Effector memory CD8-positive, alpha-beta T cell (primary cell): ENCODE data around the gene NBR1.
"Not testable (repeated sequence)": the region's sequence is repeated elsewhere in the genome, so short reads cannot be mapped to it uniquely, and the experiment has no call there.

Experiments used
- ATAC-seq: fragments of 150-1000 bp; cut with Tn5 transposase; replicated peaks from 2 replicates; pipeline ENCODE4 v1.10.0; 2021; ENCODE audit warnings: mild to moderate bottlenecking, moderate library complexity
- DNase-seq, 3 experiments: peaks; one replicate each; pipeline ENCODE4 v3.0.0; 2021
- H3K27ac Mint-ChIP-seq, 2 donors: one replicate each; pipeline ENCODE4 v1.8.0; 2022; ENCODE audit warnings: mild to moderate bottlenecking in 2 of 2, mixed read lengths in 2 of 2, moderate library complexity in 2 of 2
- H3K27me3 Mint-ChIP-seq, 2 donors: one replicate each; pipeline ENCODE4 v1.8.0; 2022; ENCODE audit warnings: mixed read lengths in 2 of 2
- H3K36me3 Mint-ChIP-seq: one replicate; pipeline ENCODE4 v1.8.0; 2022; ENCODE audit warnings: mild to moderate bottlenecking, moderate library complexity, mixed read lengths; ENCODE audit not compliant: insufficient read depth
- H3K4me1 Mint-ChIP-seq, 2 donors: one replicate each; pipeline ENCODE4 v1.8.0; 2022; ENCODE audit warnings: low read depth in 2 of 2, mixed read lengths in 2 of 2
- H3K4me3 Mint-ChIP-seq, 2 donors: one replicate each; pipeline ENCODE4 v1.8.0; 2022; ENCODE audit warnings: mild to moderate bottlenecking in 2 of 2, mixed read lengths in 2 of 2, moderate library complexity in 2 of 2
- H3K9me3 Mint-ChIP-seq, 2 donors: one replicate each; pipeline ENCODE4 v1.8.0; 2022; ENCODE audit warnings: mixed read lengths in 2 of 2

NBR1 gene

DNA sequence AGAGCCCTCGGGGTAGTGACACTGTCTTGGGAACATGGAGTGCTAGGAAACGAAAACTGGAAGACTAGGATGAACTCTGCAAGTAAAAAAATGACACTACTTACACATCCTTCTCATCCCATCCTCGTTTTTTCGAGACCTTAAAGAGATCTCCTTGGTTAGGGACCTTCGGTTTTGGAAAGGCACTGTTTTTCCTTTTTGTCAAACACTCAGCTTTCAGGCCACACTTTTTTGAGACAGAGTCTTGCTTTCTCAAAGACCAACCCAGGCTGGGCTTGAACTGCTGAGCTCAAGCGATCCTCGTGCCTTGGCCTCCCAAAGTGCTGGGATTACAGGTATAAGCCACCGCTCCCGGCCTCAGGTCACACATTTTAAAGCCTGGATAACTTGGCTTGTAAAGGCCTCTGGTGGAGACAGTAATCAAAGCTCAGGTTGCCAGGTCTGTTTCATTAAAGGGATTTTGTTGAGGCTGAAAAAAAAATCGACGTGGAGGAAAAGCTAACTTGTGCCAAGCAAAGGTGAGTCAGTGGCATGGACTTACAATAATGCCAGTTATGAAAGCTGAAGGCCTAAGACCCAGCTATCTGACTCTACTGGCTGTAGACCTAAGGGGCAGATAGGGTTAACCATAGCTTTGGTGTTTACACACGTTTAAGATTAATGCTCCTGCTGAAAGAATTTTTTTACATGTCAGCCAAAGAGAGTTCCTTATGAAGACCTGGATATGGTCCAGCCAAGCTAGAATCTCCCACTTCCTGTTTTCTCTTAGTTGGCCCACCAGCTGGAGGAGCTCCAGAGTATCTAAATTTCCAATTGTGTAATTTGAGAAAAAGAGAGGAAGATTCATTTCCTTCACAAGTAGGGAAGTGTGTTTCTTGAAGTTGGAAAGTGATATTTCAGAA, 823 bp downstream of the NBR1 start:
- H3K9me3 Mint-ChIP-seq = no peaks in the 10 kb centered on the region
- no peak for ATAC-seq
- peak in 1 of 3 experiments; percentile 9 for DNase-seq
- H3K27ac Mint-ChIP-seq = no peak overlapping the region
- peaks cover 26% of the 10 kb centered on the region for H3K36me3 Mint-ChIP-seq
- no peak overlapping the region for H3K4me3 Mint-ChIP-seq
- no peaks in the 10 kb centered on the region for H3K27me3 Mint-ChIP-seq
- peaks cover 23 to 30% of the 10 kb centered on the region in 2 donors for H3K4me1 Mint-ChIP-seq

DNA sequence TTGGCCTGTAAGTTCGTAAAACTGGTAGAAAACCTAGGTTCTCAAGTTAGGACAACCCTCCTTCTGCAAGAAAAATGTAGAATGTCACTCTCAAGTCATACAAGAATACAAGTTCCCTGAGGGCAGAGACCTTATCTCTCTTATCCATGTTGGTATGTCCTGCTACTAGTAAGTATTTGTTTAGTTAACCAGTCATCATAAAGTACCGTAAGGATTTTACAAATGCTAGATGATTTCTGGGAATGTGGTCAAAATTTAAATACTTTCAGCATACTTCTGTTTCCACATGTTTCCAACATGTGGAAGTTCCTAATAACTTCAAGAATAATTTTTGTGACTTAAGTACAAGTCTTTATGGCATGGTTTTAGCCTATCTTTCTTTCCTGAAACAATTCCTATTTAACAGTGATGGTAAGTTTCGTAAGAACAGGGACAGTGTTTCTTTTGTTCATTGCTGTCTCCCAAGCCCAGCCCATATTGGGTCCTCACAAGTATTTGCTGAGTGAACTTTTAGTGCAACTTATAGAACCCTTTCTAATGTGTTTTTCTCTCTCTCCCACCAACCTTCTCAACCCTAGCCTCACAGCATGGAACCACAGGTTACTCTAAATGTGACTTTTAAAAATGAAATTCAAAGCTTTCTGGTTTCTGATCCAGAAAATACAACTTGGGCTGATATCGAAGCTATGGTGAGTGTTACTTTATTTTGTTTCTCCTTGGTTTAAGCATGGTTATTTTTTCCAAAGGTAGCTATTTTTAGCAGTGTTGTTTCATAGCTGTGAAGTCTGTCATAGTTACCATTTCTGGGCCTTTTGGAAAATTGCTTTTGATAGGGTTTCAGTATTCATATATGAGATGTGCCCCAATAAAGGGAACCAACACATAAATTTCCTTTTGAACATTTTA, 4.5 kb downstream of the NBR1 start:
- DNase-seq = no peak
- Mint-ChIP-seq H3K36me3 (peaks cover 50% of the 10 kb centered on the region), H3K4me3 (peak overlapping the region in 1 of 2 donors; percentile 40), H3K4me1 (peaks cover 28 to 36% of the 10 kb centered on the region in 2 donors), H3K9me3 (no peaks in the 10 kb centered on the region), H3K27me3 (no peaks in the 10 kb centered on the region), H3K27ac (peak overlapping the region; percentile 69 to 77)
- no peak for ATAC-seq

DNA sequence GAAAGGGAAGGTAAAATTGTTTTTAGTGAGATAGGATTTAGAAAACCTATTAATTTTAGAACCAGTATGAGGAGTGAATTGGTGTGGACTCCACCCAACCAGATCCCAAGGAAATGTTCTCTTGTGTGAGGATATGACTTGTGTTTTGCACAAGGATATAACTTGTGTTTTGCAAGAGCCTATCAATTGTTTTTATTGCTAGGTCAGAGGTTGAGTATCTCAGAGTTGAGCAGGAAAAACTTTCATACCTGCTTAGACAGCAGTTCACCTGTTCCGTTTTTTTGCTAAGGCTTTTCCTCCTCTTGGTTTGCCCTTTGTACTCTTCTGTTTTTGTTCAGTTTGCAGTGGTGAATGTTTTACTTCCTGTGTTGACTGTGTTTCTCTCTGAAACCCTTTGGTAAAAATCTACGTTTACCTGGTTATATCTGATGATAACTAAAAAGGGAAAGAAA, 5.1 kb downstream of the NBR1 start:
- no peak for DNase-seq
- Mint-ChIP-seq H3K4me3 (peak overlapping the region; percentile 3 to 40), H3K36me3 (peaks cover 54% of the 10 kb centered on the region), H3K9me3 (no peaks in the 10 kb centered on the region), H3K27ac (peak overlapping the region; percentile 69 to 77), H3K27me3 (no peaks in the 10 kb centered on the region), H3K4me1 (peaks cover 28 to 36% of the 10 kb centered on the region in 2 donors)
- ATAC-seq = no peak

DNA sequence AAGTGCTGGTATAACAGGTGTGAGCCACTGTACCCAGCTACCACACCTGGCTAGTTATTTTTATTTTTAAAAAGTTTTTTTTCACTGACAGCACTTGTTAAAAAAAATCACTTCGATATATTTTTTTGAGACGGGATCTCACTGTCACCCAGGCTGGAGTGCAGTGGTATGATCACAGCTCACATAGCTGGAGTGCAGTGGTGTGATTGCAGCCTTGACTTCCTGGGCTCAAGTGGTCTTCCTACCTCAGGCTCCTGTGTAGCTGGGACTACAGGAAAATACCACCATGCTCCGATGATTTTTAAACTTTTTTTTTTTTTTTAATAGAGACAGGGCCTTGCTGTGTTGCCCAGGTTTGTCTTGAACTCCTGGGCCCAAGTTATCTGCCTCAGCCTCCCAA, 12.9 kb downstream of the NBR1 start:
- no peak for ATAC-seq
- Mint-ChIP-seq H3K4me1 (peaks cover 0 to 1% of the 10 kb centered on the region in 2 donors), H3K27ac (no peak overlapping the region), H3K4me3 (no peak overlapping the region), H3K36me3 (peaks cover 81% of the 10 kb centered on the region), H3K27me3 (no peaks in the 10 kb centered on the region), H3K9me3 (no peaks in the 10 kb centered on the region)
- DNase-seq = no peak

DNA sequence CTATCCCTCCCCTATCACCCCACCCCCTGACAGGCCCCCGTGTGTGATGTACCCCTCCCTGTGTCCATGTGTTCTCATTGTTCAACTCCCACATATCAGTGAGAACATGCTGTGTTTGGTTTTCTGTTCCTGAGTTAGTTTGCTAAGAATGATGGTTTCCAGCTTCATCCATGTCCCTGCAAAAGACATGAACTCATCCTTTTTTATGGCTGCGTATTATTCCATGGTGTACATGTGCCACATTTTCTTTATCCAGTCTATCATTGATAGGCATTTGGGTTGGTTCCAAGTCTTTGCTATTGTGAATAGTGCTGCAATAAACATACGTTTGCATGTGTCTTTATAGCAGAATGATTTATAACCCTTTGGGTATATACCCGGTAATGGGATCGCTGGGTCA, 15.6 kb downstream of the NBR1 start:
- H3K9me3 Mint-ChIP-seq, ATAC-seq, H3K27me3 Mint-ChIP-seq, DNase-seq, H3K4me3 Mint-ChIP-seq, H3K4me1 Mint-ChIP-seq, H3K27ac Mint-ChIP-seq: not testable (repeated sequence)
- peaks cover 89% of the 10 kb centered on the region for H3K36me3 Mint-ChIP-seq

DNA sequence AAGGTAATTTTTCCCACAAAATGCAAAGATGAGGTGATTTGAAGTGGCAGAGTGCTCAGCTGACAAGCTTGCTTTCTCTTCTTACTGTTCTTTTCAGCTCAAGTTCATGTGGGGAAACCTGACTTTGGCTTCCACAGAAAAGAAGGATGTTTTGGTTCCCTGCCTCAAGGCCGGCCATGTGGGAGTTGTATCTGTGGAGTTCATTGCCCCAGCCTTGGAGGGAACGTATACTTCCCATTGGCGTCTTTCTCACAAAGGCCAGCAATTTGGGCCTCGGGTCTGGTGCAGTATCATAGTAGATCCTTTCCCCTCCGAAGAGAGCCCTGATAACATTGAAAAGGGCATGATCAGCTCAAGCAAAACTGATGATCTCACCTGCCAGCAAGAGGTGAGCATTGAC, 22.2 kb downstream of the NBR1 start:
- ATAC-seq = no peak
- H3K27ac Mint-ChIP-seq = no peak overlapping the region
- H3K4me1 Mint-ChIP-seq = peaks cover 0 to 1% of the 10 kb centered on the region in 2 donors
- H3K27me3 Mint-ChIP-seq = no peaks in the 10 kb centered on the region
- no peaks in the 10 kb centered on the region for H3K9me3 Mint-ChIP-seq
- no peak for DNase-seq
- H3K36me3 Mint-ChIP-seq = peaks cover 98% of the 10 kb centered on the region
- no peak overlapping the region for H3K4me3 Mint-ChIP-seq

DNA sequence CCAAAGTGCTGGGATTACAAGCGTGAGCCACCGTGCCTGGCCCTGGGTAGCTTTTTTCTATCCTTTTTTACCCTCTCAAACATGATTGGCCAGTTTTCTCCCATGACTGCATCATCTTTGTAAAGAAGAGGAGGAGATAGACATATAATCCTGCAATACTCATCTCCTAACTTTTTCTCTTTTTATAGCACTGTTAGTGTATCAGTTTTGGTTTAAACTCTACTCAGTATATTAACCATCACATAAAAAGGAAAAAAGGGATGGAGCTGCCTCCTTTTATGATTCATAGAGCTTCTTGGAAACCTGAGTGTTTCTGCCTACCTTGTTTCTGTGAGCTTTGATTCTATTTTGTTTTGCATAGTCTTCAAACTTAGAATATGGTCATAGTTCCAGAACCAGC, 28.6 kb downstream of the NBR1 start:
- no peak for ATAC-seq
- Mint-ChIP-seq H3K36me3 (peaks cover 100% of the 10 kb centered on the region), H3K9me3 (no peaks in the 10 kb centered on the region), H3K27ac (no peak overlapping the region), H3K4me1 (no peaks in the 10 kb centered on the region), H3K27me3 (no peaks in the 10 kb centered on the region), H3K4me3 (no peak overlapping the region)
- DNase-seq = no peak

DNA sequence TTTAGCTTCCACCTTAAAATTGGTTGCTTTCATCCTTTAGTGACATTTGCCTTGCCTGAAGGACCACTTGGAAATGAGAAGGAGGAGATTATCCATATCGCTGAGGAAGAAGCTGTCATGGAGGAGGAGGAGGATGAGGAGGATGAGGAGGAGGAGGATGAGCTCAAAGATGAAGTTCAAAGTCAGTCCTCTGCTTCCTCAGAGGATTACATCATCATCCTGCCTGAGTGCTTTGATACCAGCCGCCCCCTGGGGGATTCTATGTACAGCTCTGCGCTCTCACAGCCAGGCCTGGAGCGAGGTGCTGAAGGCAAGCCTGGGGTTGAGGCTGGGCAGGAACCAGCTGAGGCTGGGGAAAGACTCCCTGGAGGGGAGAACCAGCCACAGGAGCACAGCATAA, 29.1 kb downstream of the NBR1 start:
- ATAC-seq (no peak), DNase-seq (no peak)
- peaks cover 100% of the 10 kb centered on the region for H3K36me3 Mint-ChIP-seq

DNA sequence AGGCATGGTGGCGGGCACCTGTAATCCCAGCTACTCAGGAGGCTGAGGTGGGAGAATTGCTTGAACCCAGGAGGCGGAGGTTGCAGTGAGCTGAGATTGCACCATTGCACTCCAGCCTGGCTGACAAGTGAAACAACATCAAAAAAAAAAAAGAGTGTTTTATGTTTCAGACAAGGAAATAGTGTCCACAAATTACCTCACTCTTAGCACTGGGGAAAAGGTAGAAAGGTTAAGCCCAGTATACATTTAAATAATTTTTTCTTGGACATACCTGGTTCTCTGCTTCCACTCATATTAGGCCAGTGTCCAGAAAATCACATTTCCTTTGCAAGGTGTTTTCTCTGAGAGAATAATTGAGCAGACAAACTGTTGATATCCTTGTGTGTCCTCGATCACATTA, 32.0 kb downstream of the NBR1 start:
- H3K27ac Mint-ChIP-seq = peak overlapping the region in 1 of 2 donors; percentile 20
- H3K36me3 Mint-ChIP-seq = peaks cover 88% of the 10 kb centered on the region
- not testable (repeated sequence) for DNase-seq, H3K27me3 Mint-ChIP-seq, H3K4me1 Mint-ChIP-seq, ATAC-seq, H3K4me3 Mint-ChIP-seq, H3K9me3 Mint-ChIP-seq

More for the DNA sequence above, 29.1 kb downstream of the NBR1 start:
- no peak overlapping the region for H3K4me3 Mint-ChIP-seq
- H3K27me3 Mint-ChIP-seq = no peaks in the 10 kb centered on the region
- no peaks in the 10 kb centered on the region for H3K4me1 Mint-ChIP-seq
- no peak overlapping the region for H3K27ac Mint-ChIP-seq
- H3K9me3 Mint-ChIP-seq = no peaks in the 10 kb centered on the region

DNA sequence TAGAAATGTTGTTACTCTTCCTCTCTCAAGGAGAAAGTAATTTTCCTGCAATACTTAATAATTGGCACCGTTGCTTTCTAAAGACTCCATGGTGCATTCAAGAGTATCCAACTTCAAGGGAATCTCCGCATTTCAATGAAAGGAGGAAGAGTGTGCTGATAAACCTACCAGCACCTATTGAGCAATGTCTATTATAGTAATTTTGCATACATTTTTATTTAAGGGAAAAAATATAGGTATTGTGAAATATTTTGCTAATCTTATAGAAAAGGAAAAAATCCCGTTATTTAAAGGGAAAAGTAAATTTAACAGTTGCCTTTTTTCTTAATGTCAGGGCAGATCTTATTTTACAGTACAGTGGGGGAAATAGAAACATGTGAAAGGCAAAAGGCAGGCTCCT, 39.6 kb downstream of the NBR1 start:
- Mint-ChIP-seq H3K27me3 (no peaks in the 10 kb centered on the region), H3K36me3 (peaks cover 35% of the 10 kb centered on the region), H3K27ac (peak overlapping the region; percentile 94 to 98), H3K9me3 (no peaks in the 10 kb centered on the region), H3K4me3 (peak overlapping the region; percentile 93 to 96), H3K4me1 (peaks cover 20 to 30% of the 10 kb centered on the region in 2 donors)
- ATAC-seq (no peak), DNase-seq (no peak)

DNA sequence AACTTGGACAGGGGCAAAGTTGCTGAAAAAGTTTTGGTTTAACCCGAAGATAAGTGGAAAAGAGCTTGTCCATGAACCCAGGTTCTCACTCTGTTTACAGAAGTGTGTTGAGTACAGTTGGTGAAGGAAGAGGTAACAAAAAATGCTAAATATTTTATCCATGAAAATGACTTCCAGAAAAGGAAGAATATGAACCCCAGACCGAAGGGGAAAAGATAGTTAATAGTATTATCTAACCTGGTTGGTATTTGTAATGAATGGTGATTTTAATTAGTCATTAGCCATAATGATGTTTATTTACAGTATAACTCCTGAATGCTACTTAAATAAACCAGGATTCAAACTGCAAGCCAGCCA, 40.1 kb downstream of the NBR1 start:
- H3K9me3 Mint-ChIP-seq = no peaks in the 10 kb centered on the region

DNA sequence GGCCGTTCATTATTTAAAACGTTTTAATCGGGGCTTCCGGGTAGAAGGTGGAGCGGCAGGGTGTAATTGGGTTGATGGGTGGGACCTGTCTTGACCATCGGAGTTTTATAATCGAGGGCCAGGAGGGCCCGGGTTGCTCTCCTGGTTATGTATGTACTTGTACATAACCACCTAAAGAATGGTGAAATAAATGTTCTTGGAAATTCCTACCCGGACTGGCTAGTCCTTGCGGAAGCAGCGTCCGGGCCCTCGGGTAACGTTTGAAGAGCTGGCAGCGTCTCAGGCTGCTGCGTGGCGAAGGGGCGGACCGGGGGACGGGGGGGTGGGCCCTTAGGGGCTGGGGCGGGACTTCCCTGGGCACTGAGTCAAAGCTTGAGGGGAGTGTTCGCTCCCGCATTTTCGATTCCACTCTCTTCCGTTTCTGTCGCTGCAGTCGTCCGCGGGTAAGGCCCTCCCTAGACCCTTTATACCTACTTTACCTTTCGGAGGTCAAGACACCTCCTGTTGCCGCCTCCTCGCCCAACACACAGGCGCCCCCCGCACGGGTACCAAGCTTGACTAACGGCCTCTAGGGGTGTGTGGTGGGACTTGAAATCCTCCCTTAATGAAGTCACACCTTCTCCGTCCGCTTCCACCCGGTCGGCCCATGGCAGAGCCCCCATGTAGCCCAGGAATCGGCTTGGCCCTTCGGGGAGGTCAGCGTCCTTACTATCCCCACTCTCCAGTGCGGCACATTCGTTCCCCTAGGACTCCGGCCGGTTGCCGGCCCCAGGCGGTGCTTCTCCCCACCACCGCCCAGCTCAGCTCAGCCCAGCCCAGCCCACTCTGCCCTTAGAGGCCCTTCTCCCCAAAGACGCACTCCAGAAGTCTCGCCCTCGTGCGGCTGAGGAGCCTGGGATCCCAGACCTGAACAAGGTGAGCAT, 40.7 kb downstream of the NBR1 start, which contains the start of gene TMEM106A:
Gene TMEM106A, plus strand, starts transcription at position 396 of the 923 bp plus-strand sequence. CDS start 1,167 bp downstream, outside the sequence.
- peak; percentile 90 for ATAC-seq
- Mint-ChIP-seq H3K4me1 (peaks cover 23 to 30% of the 10 kb centered on the region in 2 donors), H3K27ac (peak within 1 kb of the TSS; percentile 94 to 98), H3K27me3 (no peaks in the 10 kb centered on the region), H3K9me3 (no peaks in the 10 kb centered on the region), H3K4me3 (peak within 1 kb of the TSS; percentile 93 to 96), H3K36me3 (peaks cover 31% of the 10 kb centered on the region)
- peak; percentile 56 to 67 (median 61) for DNase-seq

More for the DNA sequence above, 40.1 kb downstream of the NBR1 start:
- H3K4me3 Mint-ChIP-seq = peak overlapping the region; percentile 93 to 96
- ATAC-seq = no peak
- peaks cover 34% of the 10 kb centered on the region for H3K36me3 Mint-ChIP-seq
- no peaks in the 10 kb centered on the region for H3K27me3 Mint-ChIP-seq
- no peak for DNase-seq
- H3K4me1 Mint-ChIP-seq = peaks cover 23 to 30% of the 10 kb centered on the region in 2 donors
- H3K27ac Mint-ChIP-seq = peak overlapping the region; percentile 94 to 98
